Measurements from ENCODE around the gene EPHA6. TPM values are rescaled to one million over a fixed set of nuclear protein-coding genes. Genes with fewer than 3 reads are reported as not detected.

EPHA6 gene
- total RNA-seq, 2 experiments from 2014 or later, result not detected

GRCh38 chr3:97744289-97744688, 929.9 kb downstream of the EPHA6 start:
- POLR2A ChIA-PET, result no interaction called here
- CTCF ChIA-PET, result no interaction called here

GRCh38 chr3:97763586-97764406, 949.4 kb downstream of the EPHA6 start:
- CTCF ChIA-PET, result no interaction called here

GRCh38 chr3:97764407-97765238, 950.2 kb downstream of the EPHA6 start, which contains the start of gene ARL6:
Gene ARL6, plus strand, starts transcription at chr3:97764758. Its CDS starts 3,350 bp downstream, at chr3:97768108.
- CTCF ChIA-PET, result no interaction called here
- POLR2A ChIA-PET, result interaction anchor here (1.6 kb wide), 1 partner anchor 57 kb away, joined by 7 read pairs; the partner anchor contains the start of gene CRYBG3

More at GRCh38 chr3:97763586-97764406, 949.4 kb downstream of the EPHA6 start:
- POLR2A ChIA-PET, result interaction anchor here (1.6 kb wide), 1 partner anchor 58 kb away, joined by 7 read pairs; the partner anchor contains the start of gene CRYBG3

- CTCF ChIA-PET, result no interaction called here
- POLR2A ChIA-PET, result interaction anchor here (1.6 kb wide), 1 partner anchor 56 kb away, joined by 7 read pairs; the partner anchor contains the start of gene CRYBG3
These were observed 950.9 kb downstream of the EPHA6 start for GRCh38 chr3:97765336-97765735.

- ChIA-PET CTCF (no interaction called here), POLR2A (no interaction called here)
These were observed 958.5 kb downstream of the EPHA6 start for GRCh38 chr3:97772926-97773325.

GRCh38 chr3:97778152-97778551, 963.8 kb downstream of the EPHA6 start:
- CTCF ChIA-PET, result no interaction called here
- POLR2A ChIA-PET, result interaction anchor here (0.6 kb wide), 1 partner anchor 43 kb away, joined by 5 read pairs; no protein-coding TSS in a partner anchor

- CTCF ChIA-PET, result interaction anchor here (0.6 to 0.7 kb wide), 3 partner anchors 28 to 232 kb away, joined by 3 read pairs; partner anchors contain the start of gene CRYBG3
- POLR2A ChIA-PET, result no interaction called here
These were observed 979.1 kb downstream of the EPHA6 start for GRCh38 chr3:97793420-97794019.

GRCh38 chr3:97795951-97796350, 981.6 kb downstream of the EPHA6 start:
- ChIA-PET POLR2A (no interaction called here), CTCF (no interaction called here)

Data from activated CD8-positive, alpha-beta memory T cell treated with anti-CD3 and anti-CD28 coated beads for 36 hours (primary cell).